HepG2 (cell line): ENCODE data around the gene P3H3.

Source experiments
- CEBPB ChIP-seq: IDR thresholded peaks from 2 replicates; pipeline ENCODE4 v1.6.1; 2011; ENCODE audit warnings: low read depth, low read length, improper control_type of control experiment, borderline replicate concordance
- XBP1 ChIP-seq: sonication (generic); formaldehyde crosslinking; IDR thresholded peaks from 2 replicates; pipeline ENCODE4 v1.5.0; 2020; ENCODE audit warnings: missing genetic modification reagents
- ZNF224 ChIP-seq: sonication (generic); formaldehyde crosslinking; IDR thresholded peaks from 2 replicates; pipeline ENCODE4 v1.5.0; 2020; ENCODE audit warnings: mild to moderate bottlenecking, missing genetic modification reagents
- ZNF512 ChIP-seq: sonication (generic); formaldehyde crosslinking; IDR thresholded peaks from 2 replicates; pipeline ENCODE4 v1.4.0; 2020; ENCODE audit warnings: mild to moderate bottlenecking, missing genetic modification reagents
- ZNF644 ChIP-seq: IDR thresholded peaks from 2 replicates; pipeline ENCODE4 v1.6.1; 2016; ENCODE audit warnings: low read depth
- TF ChIP-seq, protein P1 (sequence below): sonication (generic); formaldehyde crosslinking; IDR thresholded peaks from 2 replicates; pipeline ENCODE4 v1.4.0; 2020; ENCODE audit warnings: low read depth, missing genetic modification reagents

- TF ChIP-seq, protein P1, sequence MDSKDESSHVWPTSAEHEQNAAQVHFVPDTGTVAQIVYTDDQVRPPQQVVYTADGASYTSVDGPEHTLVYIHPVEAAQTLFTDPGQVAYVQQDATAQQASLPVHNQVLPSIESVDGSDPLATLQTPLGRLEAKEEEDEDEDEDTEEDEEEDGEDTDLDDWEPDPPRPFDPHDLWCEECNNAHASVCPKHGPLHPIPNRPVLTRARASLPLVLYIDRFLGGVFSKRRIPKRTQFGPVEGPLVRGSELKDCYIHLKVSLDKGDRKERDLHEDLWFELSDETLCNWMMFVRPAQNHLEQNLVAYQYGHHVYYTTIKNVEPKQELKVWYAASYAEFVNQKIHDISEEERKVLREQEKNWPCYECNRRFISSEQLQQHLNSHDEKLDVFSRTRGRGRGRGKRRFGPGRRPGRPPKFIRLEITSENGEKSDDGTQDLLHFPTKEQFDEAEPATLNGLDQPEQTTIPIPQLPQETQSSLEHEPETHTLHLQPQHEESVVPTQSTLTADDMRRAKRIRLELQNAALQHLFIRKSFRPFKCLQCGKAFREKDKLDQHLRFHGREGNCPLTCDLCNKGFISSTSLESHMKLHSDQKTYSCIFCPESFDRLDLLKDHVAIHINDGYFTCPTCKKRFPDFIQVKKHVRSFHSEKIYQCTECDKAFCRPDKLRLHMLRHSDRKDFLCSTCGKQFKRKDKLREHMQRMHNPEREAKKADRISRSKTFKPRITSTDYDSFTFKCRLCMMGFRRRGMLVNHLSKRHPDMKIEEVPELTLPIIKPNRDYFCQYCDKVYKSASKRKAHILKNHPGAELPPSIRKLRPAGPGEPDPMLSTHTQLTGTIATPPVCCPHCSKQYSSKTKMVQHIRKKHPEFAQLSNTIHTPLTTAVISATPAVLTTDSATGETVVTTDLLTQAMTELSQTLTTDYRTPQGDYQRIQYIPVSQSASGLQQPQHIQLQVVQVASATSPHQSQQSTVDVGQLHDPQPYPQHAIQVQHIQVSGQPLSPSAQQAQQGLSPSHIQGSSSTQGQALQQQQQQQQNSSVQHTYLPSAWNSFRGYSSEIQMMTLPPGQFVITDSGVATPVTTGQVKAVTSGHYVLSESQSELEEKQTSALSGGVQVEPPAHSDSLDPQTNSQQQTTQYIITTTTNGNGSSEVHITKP (CRISPR knock-in tag), result no peak
- TF ChIP-seq ZNF644 (CRISPR knock-in tag) (no peak), ZNF512 (CRISPR knock-in tag) (no peak), CEBPB (no peak), XBP1 (CRISPR knock-in tag) (no peak), ZNF224 (CRISPR knock-in tag) (no peak)
Measured at GRCh38 chr12:6834873-6835272, 6.7 kb downstream of the P3H3 start.
